Stimulated activated CD8-positive, alpha-beta memory T cell treated with anti-CD3 and anti-CD28 coated beads, Interleukin-12 subunit alpha, Interleukin-12 subunit beta, amount 100 ng/mL, for 24 hours (primary cell): ENCODE results near the gene MAML3.

ENCODE experiments used
- DNase-seq: peaks from one replicate; pipeline ENCODE4 v3.0.0-alpha.2; 2020; ENCODE audit errors: extremely low read depth

Gene MAML3

GRCh38 chr4:139841464-139842195, 312.4 kb downstream of the MAML3 start:
- no peak for DNase-seq

- no peak for DNase-seq
Observed at GRCh38 chr4:139840773-139841172, 313.2 kb downstream of the MAML3 start.

GRCh38 chr4:139839403-139840031, 314.5 kb downstream of the MAML3 start:
- no peak for DNase-seq

GRCh38 chr4:139838811-139839210, 315.2 kb downstream of the MAML3 start:
- DNase-seq, result no peak

- DNase-seq, result no peak
Observed at GRCh38 chr4:139834981-139835391, 319.0 kb downstream of the MAML3 start.

- no peak for DNase-seq
Observed at GRCh38 chr4:139834226-139834662, 319.7 kb downstream of the MAML3 start.

GRCh38 chr4:139833151-139833910, 320.7 kb downstream of the MAML3 start:
- DNase-seq, result no peak

GRCh38 chr4:139828966-139829664, 324.9 kb downstream of the MAML3 start:
- no peak for DNase-seq

- DNase-seq, result no peak
Observed at GRCh38 chr4:139826426-139826825, 327.6 kb downstream of the MAML3 start.

- DNase-seq, result no peak
Observed at GRCh38 chr4:139825523-139826014, 328.4 kb downstream of the MAML3 start.

GRCh38 chr4:139824882-139825522, 329.0 kb downstream of the MAML3 start:
- DNase-seq, result no peak

GRCh38 chr4:139823746-139824145, 330.2 kb downstream of the MAML3 start:
- no peak for DNase-seq

- no peak for DNase-seq
Observed at GRCh38 chr4:139823345-139823744, 330.6 kb downstream of the MAML3 start.

GRCh38 chr4:139822391-139822790, 331.6 kb downstream of the MAML3 start:
- no peak for DNase-seq

GRCh38 chr4:139819082-139819481, 334.9 kb downstream of the MAML3 start:
- no peak for DNase-seq

GRCh38 chr4:139817657-139818452, 336.1 kb downstream of the MAML3 start:
- no peak for DNase-seq

- DNase-seq, result no peak
Observed at GRCh38 chr4:139816856-139817255, 337.1 kb downstream of the MAML3 start.

- DNase-seq, result no peak
Observed at GRCh38 chr4:139815778-139816601, 338.0 kb downstream of the MAML3 start.

GRCh38 chr4:139814323-139815015, 339.5 kb downstream of the MAML3 start:
- DNase-seq, result no peak
